Measurements from ENCODE around the gene GBP6. TPM values are rescaled to one million over a fixed set of nuclear protein-coding genes. Genes with fewer than 3 reads are reported as not detected.
"Not testable (repeated sequence)": the region's sequence is repeated elsewhere in the genome, so short reads cannot be mapped to it uniquely, and the experiment has no call there.

The GBP6 gene
- total and polyA plus RNA-seq, 7 donors = 0.03 to 0.10 (median 0.03) TPM; not detected in 3

DNA sequence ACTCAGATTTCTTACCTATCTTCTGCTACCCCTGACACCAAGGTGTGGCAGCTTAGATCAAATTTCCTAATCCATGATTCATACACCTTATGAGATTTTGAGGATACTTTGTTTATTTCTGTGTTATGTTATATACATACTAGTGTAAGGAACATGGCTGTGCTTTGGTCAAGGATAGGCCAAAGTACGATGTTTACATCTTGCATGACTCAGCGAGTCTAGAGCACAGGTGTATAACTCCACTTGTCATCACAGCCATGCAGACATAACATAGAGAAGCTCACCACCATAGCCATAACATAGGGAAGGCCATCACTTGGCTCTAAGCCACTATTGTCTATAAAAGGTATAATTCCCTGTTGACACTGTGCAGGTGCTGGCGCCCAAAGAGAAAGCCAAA is 61.2 kb downstream of the GBP6 start:
- 82 to 89% (median 87%) methylated on average over 3 of the region's 3 CpGs for WGBS, 3 donors
- no peak for DNase-seq
- no peak overlapping the region for H3K27ac ChIP-seq
- no peaks in the 10 kb centered on the region for H3K9me3 ChIP-seq
- H3K27me3 ChIP-seq (ENCODE audit: insufficient read depth in 3 of 3, low read length in 2 of 3) = no peaks in the 10 kb centered on the region
- intact Hi-C loops (cut with DNase I) = no loop called here
- no peaks in the 10 kb centered on the region for H3K36me3 ChIP-seq (ENCODE audit: insufficient read depth in 1 of 2, low read depth in 1 of 2)
- ATAC-seq = no peak
- TF ChIP-seq, protein P1, sequence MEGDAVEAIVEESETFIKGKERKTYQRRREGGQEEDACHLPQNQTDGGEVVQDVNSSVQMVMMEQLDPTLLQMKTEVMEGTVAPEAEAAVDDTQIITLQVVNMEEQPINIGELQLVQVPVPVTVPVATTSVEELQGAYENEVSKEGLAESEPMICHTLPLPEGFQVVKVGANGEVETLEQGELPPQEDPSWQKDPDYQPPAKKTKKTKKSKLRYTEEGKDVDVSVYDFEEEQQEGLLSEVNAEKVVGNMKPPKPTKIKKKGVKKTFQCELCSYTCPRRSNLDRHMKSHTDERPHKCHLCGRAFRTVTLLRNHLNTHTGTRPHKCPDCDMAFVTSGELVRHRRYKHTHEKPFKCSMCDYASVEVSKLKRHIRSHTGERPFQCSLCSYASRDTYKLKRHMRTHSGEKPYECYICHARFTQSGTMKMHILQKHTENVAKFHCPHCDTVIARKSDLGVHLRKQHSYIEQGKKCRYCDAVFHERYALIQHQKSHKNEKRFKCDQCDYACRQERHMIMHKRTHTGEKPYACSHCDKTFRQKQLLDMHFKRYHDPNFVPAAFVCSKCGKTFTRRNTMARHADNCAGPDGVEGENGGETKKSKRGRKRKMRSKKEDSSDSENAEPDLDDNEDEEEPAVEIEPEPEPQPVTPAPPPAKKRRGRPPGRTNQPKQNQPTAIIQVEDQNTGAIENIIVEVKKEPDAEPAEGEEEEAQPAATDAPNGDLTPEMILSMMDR (IDR thresholded peaks at IDR 0.05) = no peak
- H3K4me3 ChIP-seq = no peak overlapping the region
- no peaks in the 10 kb centered on the region for H3K4me1 ChIP-seq

DNA sequence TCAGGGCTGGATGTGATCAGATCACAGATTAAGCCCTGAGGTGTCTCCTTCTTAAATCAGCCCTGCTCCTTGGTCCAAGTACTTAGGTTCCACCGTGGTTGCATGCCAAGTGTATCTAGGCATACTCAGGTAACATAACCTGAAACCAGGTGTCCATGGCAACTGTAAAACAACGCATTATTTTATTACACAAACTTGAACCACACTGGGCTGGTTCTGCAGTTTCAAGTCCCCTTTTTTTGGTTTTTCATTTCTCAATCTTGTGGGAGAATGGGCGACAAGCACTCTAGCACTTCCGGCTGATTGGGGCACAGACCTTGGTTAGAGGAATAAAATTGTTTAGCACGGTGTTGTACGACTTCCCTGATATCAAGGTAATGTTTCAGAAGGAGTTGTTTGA is 65.2 kb downstream of the GBP6 start:
- H3K27ac ChIP-seq = no peak overlapping the region
- TF ChIP-seq, protein P1 (IDR thresholded peaks at IDR 0.05) = no peak
- no peaks in the 10 kb centered on the region for H3K36me3 ChIP-seq (ENCODE audit: insufficient read depth in 1 of 2, low read depth in 1 of 2)
- intact Hi-C loops (cut with DNase I) = no loop called here
- ATAC-seq = no peak
- H3K27me3 ChIP-seq (ENCODE audit: insufficient read depth in 3 of 3, low read length in 2 of 3) = no peaks in the 10 kb centered on the region
- H3K4me1 ChIP-seq = no peaks in the 10 kb centered on the region
- no peaks in the 10 kb centered on the region for H3K9me3 ChIP-seq
- DNase-seq = no peak
- 59 to 75% (median 60%) methylated on average over 6 of the region's 6 CpGs for WGBS, 3 donors
- H3K4me3 ChIP-seq = no peak overlapping the region

DNA sequence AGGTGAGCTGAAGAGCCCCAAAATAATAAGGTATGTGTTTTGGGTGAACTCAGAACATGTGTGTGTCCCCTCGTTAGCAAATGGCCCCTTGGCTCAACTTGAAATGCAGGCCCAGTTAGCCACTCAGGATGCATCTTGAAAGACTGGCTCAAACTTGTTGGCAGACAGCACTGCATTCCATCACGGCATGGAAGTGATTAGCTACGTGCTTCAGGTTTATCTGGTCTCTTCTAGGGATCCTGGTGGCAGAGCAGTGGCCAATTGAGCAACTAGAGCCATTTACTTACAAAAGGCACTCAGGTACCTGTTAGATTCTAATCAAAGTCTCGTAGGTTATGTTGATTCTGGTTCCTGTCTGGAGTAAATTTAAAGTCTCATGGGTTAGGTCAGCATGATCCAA is 65.8 kb downstream of the GBP6 start:
- H3K27ac ChIP-seq; H3K9me3 ChIP-seq; H3K27me3 ChIP-seq (ENCODE audit: insufficient read depth in 3 of 3, low read length in 2 of 3); H3K4me1 ChIP-seq; H3K4me3 ChIP-seq; H3K36me3 ChIP-seq (ENCODE audit: insufficient read depth in 1 of 2, low read depth in 1 of 2); intact Hi-C loops (cut with DNase I); ATAC-seq; DNase-seq: not testable (repeated sequence)
- WGBS, 3 donors = 43 to 47% (median 45%) methylated on average over 2 of the region's 4 CpGs

DNA sequence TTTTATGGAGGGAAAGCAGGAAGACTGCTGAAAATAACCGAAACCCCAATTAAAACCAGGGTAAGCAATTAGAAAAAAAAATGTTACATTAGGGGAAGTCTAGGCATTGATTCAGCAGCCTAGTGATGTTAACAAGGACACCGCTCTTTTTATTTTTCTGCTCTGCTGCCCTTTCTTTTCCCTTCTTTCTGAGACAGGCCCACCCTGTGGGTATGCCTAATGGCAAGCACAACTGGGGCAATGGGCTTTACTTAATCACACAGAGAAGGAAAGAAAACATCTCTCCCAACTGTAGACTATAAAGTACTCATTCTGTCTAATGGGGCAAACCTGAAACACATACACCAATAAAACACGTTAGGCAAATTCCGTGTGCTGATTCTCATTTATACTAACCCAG is 69.6 kb downstream of the GBP6 start:
- TF ChIP-seq, protein P1 (IDR thresholded peaks at IDR 0.05) = no peak
- Histone ChIP-seq H3K36me3 (ENCODE audit: insufficient read depth in 1 of 2, low read depth in 1 of 2) (no peaks in the 10 kb centered on the region), H3K9me3 (peaks cover 4% of the 10 kb centered on the region), H3K4me3 (no peak overlapping the region), H3K27me3 (ENCODE audit: insufficient read depth in 3 of 3, low read length in 2 of 3) (no peaks in the 10 kb centered on the region), H3K27ac (no peak overlapping the region), H3K4me1 (no peaks in the 10 kb centered on the region)
- ATAC-seq (no peak), DNase-seq (no peak)
- intact Hi-C loops (cut with DNase I) = no loop called here
- WGBS, 3 donors = 69 to 90% (median 90%) methylated on average over 4 of the region's 4 CpGs

DNA sequence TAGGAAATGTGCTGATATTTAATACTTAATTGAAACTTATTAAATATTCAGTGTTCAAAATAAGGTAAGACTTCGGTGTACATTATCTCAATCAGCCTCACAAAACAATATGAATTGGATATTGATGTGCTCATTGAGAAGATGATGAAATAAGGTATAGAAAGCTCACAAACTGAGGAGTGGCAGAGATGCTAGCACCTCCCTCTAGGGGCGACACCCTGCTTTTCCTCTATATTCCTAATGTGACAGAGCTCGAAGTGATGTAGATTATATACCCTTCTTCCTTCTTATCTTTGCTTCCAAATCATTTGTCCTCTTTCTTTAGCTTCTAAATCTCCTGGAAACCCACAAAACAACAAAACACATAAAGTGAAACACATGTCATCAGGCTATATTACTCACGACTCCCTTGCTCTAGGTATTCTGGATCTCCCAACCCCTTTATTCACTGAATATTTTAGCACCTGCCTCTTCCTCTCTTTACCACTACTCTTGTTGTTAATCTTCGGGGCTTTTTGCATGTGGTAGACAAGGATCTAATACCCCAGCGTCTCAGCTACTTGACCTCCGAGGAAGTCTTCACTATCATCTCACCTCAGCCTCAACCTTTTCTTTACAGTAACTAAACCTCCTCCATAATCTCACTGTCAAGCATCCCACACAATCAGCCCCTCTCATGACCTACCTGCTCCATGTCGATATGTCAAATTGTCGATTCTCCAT is 70.4 kb downstream of the GBP6 start:
- 79 to 84% (median 83%) methylated on average over 9 of the region's 9 CpGs for WGBS, 3 donors
- H3K27me3 ChIP-seq (ENCODE audit: insufficient read depth in 3 of 3, low read length in 2 of 3); H3K36me3 ChIP-seq (ENCODE audit: insufficient read depth in 1 of 2, low read depth in 1 of 2); ATAC-seq; H3K4me1 ChIP-seq; H3K27ac ChIP-seq; DNase-seq; intact Hi-C loops (cut with DNase I); H3K9me3 ChIP-seq; H3K4me3 ChIP-seq: not testable (repeated sequence)

Other genes with a start within 250 kb of the GBP6 start
- gene GBP2, start 237.9 kb upstream of the GBP6 start, total RNA-seq = 10 to 100 TPM; 11.3 to 33.8 (median 26.3) TPM
- gene GBP2, start 237.9 kb upstream of the GBP6 start, polyA plus RNA-seq = 10 to 100 TPM; 12.7 to 36.6 (median 21.2) TPM
- gene GBP7, start 188.1 kb upstream of the GBP6 start, total RNA-seq = not detected
- not detected for gene GBP7, start 188.1 kb upstream of the GBP6 start, polyA plus RNA-seq
- 1 to 10 TPM; 2.2 to 9.7 (median 3.4) TPM for gene GBP4, start 165.1 kb upstream of the GBP6 start, total RNA-seq
- 1 to 10 TPM; 3.0 to 4.5 (median 4.5) TPM for gene GBP4, start 165.1 kb upstream of the GBP6 start, polyA plus RNA-seq
- under 1 TPM; 0.29 to 0.74 (median 0.49) TPM for gene GBP5, start 91.2 kb upstream of the GBP6 start, total RNA-seq
- gene GBP5, start 91.2 kb upstream of the GBP6 start, polyA plus RNA-seq = under 1 TPM; 0.16 to 0.21 (median 0.18) TPM
- 10 to 100 TPM; 10.3 to 21.6 (median 13.7) TPM for gene LRRC8B, start 160.8 kb downstream of the GBP6 start, total RNA-seq
- 1 to 10 TPM; 2.7 to 3.7 (median 3.3) TPM for gene LRRC8B, start 160.8 kb downstream of the GBP6 start, polyA plus RNA-seq

Measured in psoas muscle (tissue), 8 donors.